GM23248 (cell line): ENCODE data around the gene UMOD. TPM values are rescaled to one million over a fixed set of nuclear protein-coding genes. Genes with fewer than 3 reads are reported as not detected.

Source experiments
- DNase-seq: peaks from one replicate; pipeline ENCODE4 v3.0.0-alpha.2; 2015
- H2AFZ ChIP-seq: fragments of 200-600 bp; sonication (generic); 2 replicates; pipeline ENCODE4 v1.6.1; 2016; ENCODE audit warnings: antibody characterized with exemption
- H3F3A ChIP-seq: fragments of 200-600 bp; sonication (generic); 2 replicates; pipeline ENCODE4 v1.6.1; 2016; ENCODE audit warnings: mild to moderate bottlenecking, antibody characterized with exemption, mixed run types; ENCODE audit not compliant: insufficient read depth
- H3K27ac ChIP-seq: fragments of 200-600 bp; sonication (generic); 2 replicates; pipeline ENCODE4 v1.5.1; 2016; ENCODE audit warnings: mild to moderate bottlenecking
- H3K27me3 ChIP-seq: fragments of 200-600 bp; sonication (generic); replicated peaks from 2 replicates; pipeline ENCODE4 v1.6.1; 2016; ENCODE audit warnings: mild to moderate bottlenecking; ENCODE audit not compliant: insufficient read depth
- H3K36me3 ChIP-seq: fragments of 200-600 bp; sonication (generic); 2 replicates; pipeline ENCODE4 v1.6.1; 2016; ENCODE audit warnings: low read depth, mild to moderate bottlenecking
- H3K4me1 ChIP-seq: fragments of 200-600 bp; sonication (generic); 2 replicates; pipeline ENCODE4 v1.6.1; 2016; ENCODE audit warnings: mild to moderate bottlenecking; ENCODE audit not compliant: insufficient read depth
- H3K4me2 ChIP-seq: fragments of 200-600 bp; sonication (generic); one replicate; pipeline ENCODE4 v1.6.1; 2016; ENCODE audit warnings: mild to moderate bottlenecking; ENCODE audit not compliant: unreplicated experiment
- H3K4me3 ChIP-seq: fragments of 200-600 bp; sonication (generic); 2 replicates; pipeline ENCODE4 v1.5.1; 2016; ENCODE audit warnings: mild to moderate bottlenecking
- H3K79me2 ChIP-seq: fragments of 200-600 bp; sonication (generic); 2 replicates; pipeline ENCODE4 v1.6.1; 2016; ENCODE audit warnings: mild to moderate bottlenecking; ENCODE audit not compliant: insufficient read depth
- H3K9ac ChIP-seq: fragments of 200-600 bp; sonication (generic); 2 replicates; pipeline ENCODE4 v1.6.1; 2016; ENCODE audit warnings: mild to moderate bottlenecking
- H3K9me2 ChIP-seq: fragments of 200-600 bp; sonication (generic); 2 replicates; pipeline ENCODE4 v1.6.1; 2016; ENCODE audit warnings: mixed run types, mild to moderate bottlenecking, moderate library complexity; ENCODE audit not compliant: insufficient read depth
- H3K9me3 ChIP-seq: fragments of 200-600 bp; sonication (generic); one replicate; pipeline ENCODE4 v1.6.1; 2017; ENCODE audit warnings: low read depth
- H4K20me1 ChIP-seq: fragments of 200-600 bp; sonication (generic); 2 replicates; pipeline ENCODE4 v1.6.0; 2016; ENCODE audit not compliant: insufficient read depth
- EZH2 ChIP-seq: fragments of 200-600 bp; sonication (generic); IDR thresholded peaks from 2 replicates; pipeline ENCODE4 v1.6.1; 2018; ENCODE audit warnings: antibody characterized with exemption, mild to moderate bottlenecking; ENCODE audit not compliant: insufficient read depth, poor library complexity, severe bottlenecking
- EZH2phosphoT487 ChIP-seq: fragments of 200-600 bp; sonication (generic); IDR thresholded peaks from 2 replicates; pipeline ENCODE4 v1.6.1; 2018; ENCODE audit warnings: antibody characterized with exemption, moderate library complexity, mild to moderate bottlenecking, low read depth; ENCODE audit not compliant: insufficient read depth
- WGBS, 2 experiments: methylation state at CpG; one replicate each; pipeline ENCODE4 v1.1.6; 2015 to 2017; ENCODE audit warnings: low lambda C conversion rate in 2 of 2, low coverage in 1 of 2; ENCODE audit errors: missing lambda C conversion rate in 2 of 2; 5-methylcytosine and 5-hydroxymethylcytosine counted together
- in situ Hi-C: fragments of 300-500 bp; cut with MboI; formaldehyde crosslinking; loops from 2 replicates; pipeline ENCODE4 v1.15.0; 2020
- polyA plus RNA-seq: library from polyadenylated mRNA; unstranded; fragments of >200 nt; fragmentation: Nextera tagmentation; extraction: Ambion mirVana; gene quantifications from 2 replicates; pipeline ENCODE4 v1.2.1, GENCODE V29; 2016
- total RNA-seq: library from RNA; depleted of rRNA; stranded (reverse); fragments of >200 nt; shearing (Covaris generic); gene quantifications from 2 replicates; pipeline ENCODE4 v1.2.3, GENCODE V29; 2014

Gene UMOD
- total and polyA plus RNA-seq, 2 experiments from 2014 or later, result not detected

- 37 to 44% methylated on average over 7 of the region's 7 CpGs for WGBS, 2 experiments
- in situ Hi-C loops, result no loop called here
Observed at GRCh38 chr16:20327444-20328041, 25.0 kb downstream of the UMOD start, which contains the start of gene GP2. Gene GP2 (minus strand): TSS chr16:20327513. CDS start chr16:20326431, 1,082 bp downstream.

GRCh38 chr16:20326321-20326720 is 26.2 kb downstream of the UMOD start:
- Histone ChIP-seq H3K79me2 (no peaks in the 10 kb centered on the region), H3K9me2 (no peaks in the 10 kb centered on the region), H3K9ac (no peak overlapping the region), H3K27ac (no peak overlapping the region), H3K27me3 (no peaks in the 10 kb centered on the region), H3K36me3 (no peaks in the 10 kb centered on the region), H2AFZ (no peak overlapping the region), H3K4me3 (no peak overlapping the region), H3K4me2 (no peak overlapping the region), H4K20me1 (no peaks in the 10 kb centered on the region), H3F3A (no peaks in the 10 kb centered on the region), H3K4me1 (no peaks in the 10 kb centered on the region), H3K9me3 (no peaks in the 10 kb centered on the region)
- in situ Hi-C loops, result no loop called here
- DNase-seq, result no peak
- WGBS, 2 experiments, result 12 to 14% methylated on average over 3 of the region's 3 CpGs
- TF ChIP-seq EZH2 (no peak), EZH2phosphoT487 (no peak)

More at GRCh38 chr16:20327444-20328041, 25.0 kb downstream of the UMOD start, which contains the start of gene GP2:
- Histone ChIP-seq H3K9ac (no peak within 1 kb of the TSS), H3K79me2 (no peaks in the 10 kb centered on the region), H2AFZ (no peak within 1 kb of the TSS), H3K36me3 (no peaks in the 10 kb centered on the region), H3K4me2 (no peak within 1 kb of the TSS), H3K9me2 (no peaks in the 10 kb centered on the region), H3K9me3 (no peaks in the 10 kb centered on the region), H3K4me3 (no peak within 1 kb of the TSS), H3K27me3 (no peaks in the 10 kb centered on the region), H3K4me1 (no peaks in the 10 kb centered on the region), H4K20me1 (no peaks in the 10 kb centered on the region), H3F3A (no peaks in the 10 kb centered on the region), H3K27ac (no peak within 1 kb of the TSS)
- no peak for DNase-seq
- no peak for TF ChIP-seq EZH2phosphoT487
- TF ChIP-seq EZH2, result no peak

- Histone ChIP-seq H3K4me1 (no peaks in the 10 kb centered on the region), H4K20me1 (no peaks in the 10 kb centered on the region), H2AFZ (no peak overlapping the region), H3K4me2 (no peak overlapping the region), H3K27ac (no peak overlapping the region), H3K36me3 (no peaks in the 10 kb centered on the region), H3K27me3 (no peaks in the 10 kb centered on the region), H3K9me3 (no peaks in the 10 kb centered on the region), H3K9me2 (no peaks in the 10 kb centered on the region), H3K79me2 (no peaks in the 10 kb centered on the region), H3K9ac (no peak overlapping the region), H3K4me3 (no peak overlapping the region), H3F3A (no peaks in the 10 kb centered on the region)
- TF ChIP-seq EZH2, result no peak
- in situ Hi-C loops, result no loop called here
- WGBS, 2 experiments, result 13 to 15% methylated on average over 3 of the region's 3 CpGs
- no peak for DNase-seq
Observed at GRCh38 chr16:20325005-20325404, 27.5 kb downstream of the UMOD start.

- 52 to 55% methylated on average over 9 of the region's 9 CpGs for WGBS, 2 experiments
Observed at GRCh38 chr16:20323591-20324117, 28.9 kb downstream of the UMOD start.

More at GRCh38 chr16:20323591-20324117, 28.9 kb downstream of the UMOD start:
- Histone ChIP-seq H3K4me1 (no peaks in the 10 kb centered on the region), H3K79me2 (no peaks in the 10 kb centered on the region), H3K27ac (no peak overlapping the region), H3K4me2 (no peak overlapping the region), H2AFZ (no peak overlapping the region), H3K4me3 (no peak overlapping the region), H3K9me2 (no peaks in the 10 kb centered on the region), H3K9me3 (no peaks in the 10 kb centered on the region), H3K36me3 (no peaks in the 10 kb centered on the region), H3K9ac (no peak overlapping the region), H4K20me1 (no peaks in the 10 kb centered on the region), H3K27me3 (no peaks in the 10 kb centered on the region), H3F3A (no peaks in the 10 kb centered on the region)
- in situ Hi-C loops, result no loop called here
- DNase-seq, result no peak
- TF ChIP-seq EZH2phosphoT487 (no peak), EZH2 (no peak)
